ENCODE data around the gene ELMO1.

The ELMO1 gene

DNA sequence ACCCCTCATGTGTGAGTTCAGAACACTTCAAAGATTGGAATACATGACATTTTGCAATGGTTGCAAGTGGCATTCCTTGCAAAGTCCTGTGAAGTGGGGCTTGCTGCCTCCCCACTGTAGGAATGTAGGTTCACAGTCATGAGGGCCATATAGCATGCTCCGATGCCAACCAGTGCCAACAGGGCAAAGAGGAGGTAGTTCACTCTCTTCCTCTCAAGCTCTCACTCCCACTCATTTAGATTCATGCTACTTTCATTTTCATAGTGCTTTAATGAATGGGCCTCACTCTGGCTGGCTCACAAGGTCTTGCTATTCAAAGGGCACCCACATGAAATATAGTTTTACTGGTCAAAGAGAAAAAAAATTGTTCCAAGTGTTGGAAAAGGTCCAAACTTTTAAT is 554.5 kb downstream of the ELMO1 start:
- no peak for DNase-seq (ENCODE audit: low read depth in 1 of 2, low spot score in 1 of 2)
- in situ Hi-C loops (cut with HindIII; ENCODE audit: low pct_unique_long_range_greater_than_20kb, low sequenced_read_pairs), result no loop called here
- no peak for TF ChIP-seq JUND (IDR thresholded peaks at IDR 0.05; ENCODE audit: low read depth)

DNA sequence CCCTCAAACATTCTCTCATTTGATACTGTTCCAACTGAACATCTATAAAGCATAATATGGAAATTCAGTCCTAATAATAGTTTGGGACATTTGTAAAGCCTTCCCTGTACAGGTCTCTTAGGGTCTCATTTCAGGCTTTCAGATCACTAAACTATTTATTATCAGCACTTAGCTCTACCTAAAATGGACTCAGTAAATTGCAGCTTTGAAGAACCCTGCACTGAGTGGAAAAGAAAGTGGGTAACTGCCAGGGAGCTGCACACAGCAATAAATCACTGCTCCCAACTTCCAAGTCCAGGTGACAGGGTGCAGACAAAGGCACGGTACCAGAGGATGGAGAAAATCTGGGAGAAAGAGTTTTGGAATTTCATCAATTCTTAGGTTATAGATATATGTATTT is 559.5 kb downstream of the ELMO1 start:
- no peak for TF ChIP-seq JUND (IDR thresholded peaks at IDR 0.05; ENCODE audit: low read depth)
- no peak for DNase-seq (ENCODE audit: low read depth in 1 of 2, low spot score in 1 of 2)
- in situ Hi-C loops (cut with HindIII; ENCODE audit: low pct_unique_long_range_greater_than_20kb, low sequenced_read_pairs), result no loop called here

DNA sequence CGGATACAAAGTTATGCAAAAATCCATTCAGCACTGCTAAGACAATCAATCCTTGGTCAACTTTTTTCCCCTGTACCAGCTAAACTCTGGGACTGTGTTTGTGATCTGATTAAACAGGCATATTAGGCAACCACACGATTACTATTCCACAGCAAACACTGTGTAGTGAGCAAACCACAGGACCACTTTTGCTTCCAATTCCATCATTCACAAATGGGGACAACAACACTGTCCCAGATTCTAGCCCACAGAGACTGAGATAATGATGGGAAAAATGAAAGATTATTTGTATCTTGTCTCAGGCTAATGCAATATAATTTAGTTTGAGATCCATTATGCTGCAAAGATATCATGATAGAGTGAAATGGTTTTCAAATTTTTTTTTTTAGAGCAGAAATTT is 560.7 kb downstream of the ELMO1 start:
- no peak for DNase-seq (ENCODE audit: low read depth in 1 of 2, low spot score in 1 of 2)
- in situ Hi-C loops (cut with HindIII; ENCODE audit: low pct_unique_long_range_greater_than_20kb, low sequenced_read_pairs), result no loop called here
- no peak for TF ChIP-seq JUND (IDR thresholded peaks at IDR 0.05; ENCODE audit: low read depth)

DNA sequence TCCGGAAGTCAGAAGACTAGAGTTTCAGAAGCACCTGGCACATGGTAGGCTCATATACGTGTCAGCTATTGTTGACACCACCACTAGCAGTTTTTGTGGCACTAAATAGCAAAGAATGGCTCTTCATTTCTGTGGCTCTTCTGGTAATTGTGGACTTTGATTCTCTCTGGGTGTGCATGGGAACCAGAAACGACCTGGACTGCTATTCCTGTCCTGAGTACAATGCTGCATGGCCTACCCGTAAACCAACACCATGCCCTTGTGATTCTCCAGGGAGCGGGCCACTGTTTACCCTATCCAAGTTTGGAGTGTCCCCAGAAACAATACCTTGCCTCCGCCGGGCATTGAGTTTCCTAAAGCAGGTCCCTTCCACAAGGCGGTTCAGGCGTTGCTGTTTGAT is 561.4 kb downstream of the ELMO1 start:
- DNase-seq (ENCODE audit: low read depth in 1 of 2, low spot score in 1 of 2), result no peak
- TF ChIP-seq JUND (IDR thresholded peaks at IDR 0.05; ENCODE audit: low read depth), result no peak
- in situ Hi-C loops (cut with HindIII; ENCODE audit: low pct_unique_long_range_greater_than_20kb, low sequenced_read_pairs), result no loop called here

DNA sequence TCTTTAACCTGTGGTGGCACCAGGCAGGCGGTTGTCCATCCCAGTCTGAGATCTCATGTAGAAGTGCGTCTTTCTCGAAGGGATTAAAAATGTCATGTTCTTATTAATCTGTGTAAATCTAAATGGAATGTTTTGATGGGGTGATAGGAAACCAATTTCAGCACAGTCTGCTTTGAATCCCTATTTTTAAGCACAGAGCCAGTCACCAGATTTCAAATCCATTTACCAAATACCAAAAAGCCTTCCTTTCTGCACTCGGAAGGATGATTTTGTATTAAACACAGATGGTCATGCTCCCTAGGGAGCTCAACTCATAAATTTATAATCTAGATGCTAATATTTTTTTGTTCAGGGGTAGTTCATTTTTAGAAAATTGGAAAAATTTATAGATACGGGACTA is 563.8 kb downstream of the ELMO1 start:
- DNase-seq (ENCODE audit: low read depth in 1 of 2, low spot score in 1 of 2), result no peak
- in situ Hi-C loops (cut with HindIII; ENCODE audit: low pct_unique_long_range_greater_than_20kb, low sequenced_read_pairs), result no loop called here
- no peak for TF ChIP-seq JUND (IDR thresholded peaks at IDR 0.05; ENCODE audit: low read depth)

DNA sequence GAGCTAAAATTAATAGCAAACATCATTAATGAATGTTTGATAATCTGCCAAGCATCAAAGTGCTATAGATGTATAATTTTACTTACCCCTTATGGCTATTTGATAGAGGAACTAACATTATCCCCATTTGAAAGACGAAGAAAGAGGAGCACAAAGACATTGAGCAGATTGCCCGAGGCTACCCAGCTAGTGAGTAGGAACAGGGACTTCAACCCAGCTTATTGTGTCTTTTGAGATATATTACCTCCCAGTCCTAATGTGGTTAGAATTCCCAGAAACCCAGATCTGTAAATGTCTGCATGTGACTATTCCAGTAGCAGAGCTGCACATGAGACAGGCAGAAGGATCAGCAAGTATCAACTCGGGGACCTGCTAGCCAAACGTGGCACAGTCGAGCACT is 564.3 kb downstream of the ELMO1 start:
- no peak for DNase-seq (ENCODE audit: low read depth in 1 of 2, low spot score in 1 of 2)
- in situ Hi-C loops (cut with HindIII; ENCODE audit: low pct_unique_long_range_greater_than_20kb, low sequenced_read_pairs), result no loop called here
- TF ChIP-seq JUND (IDR thresholded peaks at IDR 0.05; ENCODE audit: low read depth), result no peak

DNA sequence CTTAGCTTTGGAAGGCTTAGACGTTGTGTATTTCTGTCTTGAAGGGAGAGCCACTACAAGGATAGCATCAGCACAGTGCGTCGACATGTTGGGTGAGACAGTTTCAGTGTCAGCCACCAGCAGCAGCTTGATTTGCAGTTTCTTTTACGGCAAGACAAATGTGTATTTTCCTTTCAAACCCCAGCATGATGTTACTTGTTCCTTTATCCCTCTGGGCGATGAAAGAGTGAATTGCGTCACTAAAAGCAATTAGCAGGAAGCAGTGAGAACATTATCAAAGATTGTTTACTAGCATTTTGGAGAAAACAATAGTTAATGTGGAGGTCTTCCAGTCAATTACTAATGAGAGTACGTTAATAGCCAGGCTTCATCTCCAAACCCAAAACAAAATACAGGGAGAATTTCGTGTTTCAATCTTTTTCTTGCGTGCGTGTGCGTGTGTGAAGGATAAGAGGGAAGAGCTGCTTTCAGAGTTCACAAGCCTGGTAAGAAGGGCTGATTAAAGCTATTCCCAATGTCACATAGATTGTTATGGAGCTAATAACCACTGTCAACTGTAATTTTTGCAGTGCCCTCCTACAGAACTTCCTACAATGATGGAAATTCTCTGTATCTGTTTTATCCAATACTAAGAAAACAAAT is 567.3 kb downstream of the ELMO1 start:
- in situ Hi-C loops (cut with HindIII; ENCODE audit: low pct_unique_long_range_greater_than_20kb, low sequenced_read_pairs), result no loop called here
- no peak for DNase-seq (ENCODE audit: low read depth in 1 of 2, low spot score in 1 of 2)
- no peak for TF ChIP-seq JUND (IDR thresholded peaks at IDR 0.05; ENCODE audit: low read depth)

DNA sequence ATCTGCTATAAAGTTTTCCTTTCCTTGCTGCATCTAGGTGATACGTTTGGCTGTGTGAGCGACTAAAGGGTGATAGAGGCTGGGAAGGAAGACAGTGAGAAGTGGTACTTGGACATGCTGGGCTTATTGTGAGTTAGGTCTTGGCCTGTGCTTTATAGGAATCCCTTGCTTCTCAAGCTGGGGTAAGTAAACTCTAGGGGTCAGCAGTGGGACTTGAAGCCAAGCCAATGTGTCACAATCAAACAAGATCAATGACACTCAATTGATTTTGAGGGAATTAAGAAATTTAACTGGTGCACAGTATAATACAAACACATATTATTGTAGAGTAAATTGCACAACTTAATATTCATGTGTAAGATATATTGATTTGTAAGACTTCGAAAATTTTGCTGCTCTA is 568.6 kb downstream of the ELMO1 start:
- TF ChIP-seq JUND (IDR thresholded peaks at IDR 0.05; ENCODE audit: low read depth), result no peak
- in situ Hi-C loops (cut with HindIII; ENCODE audit: low pct_unique_long_range_greater_than_20kb, low sequenced_read_pairs), result no loop called here
- no peak for DNase-seq (ENCODE audit: low read depth in 1 of 2, low spot score in 1 of 2)

DNA sequence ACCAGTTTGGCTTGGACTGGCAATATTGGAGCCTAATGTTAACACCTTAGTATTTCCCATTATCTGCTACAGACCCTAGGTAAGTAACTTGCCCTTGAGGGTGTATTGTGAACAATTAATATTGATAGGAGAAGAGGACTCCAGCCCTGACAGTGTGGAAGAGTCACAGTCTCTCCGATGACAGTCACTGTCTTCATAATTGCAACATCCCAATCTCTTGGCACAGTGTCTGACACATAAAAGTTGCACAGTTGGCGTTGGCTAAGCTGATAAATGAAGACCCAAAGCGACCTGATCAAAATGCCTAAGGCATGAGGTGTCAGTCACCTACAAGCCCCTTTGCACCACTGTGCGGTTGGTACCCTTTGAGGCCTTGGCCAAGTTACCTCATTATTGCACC is 569.6 kb downstream of the ELMO1 start:
- in situ Hi-C loops (cut with HindIII; ENCODE audit: low pct_unique_long_range_greater_than_20kb, low sequenced_read_pairs), result no loop called here
- no peak for DNase-seq (ENCODE audit: low read depth in 1 of 2, low spot score in 1 of 2)
- TF ChIP-seq JUND (IDR thresholded peaks at IDR 0.05; ENCODE audit: low read depth), result no peak

DNA sequence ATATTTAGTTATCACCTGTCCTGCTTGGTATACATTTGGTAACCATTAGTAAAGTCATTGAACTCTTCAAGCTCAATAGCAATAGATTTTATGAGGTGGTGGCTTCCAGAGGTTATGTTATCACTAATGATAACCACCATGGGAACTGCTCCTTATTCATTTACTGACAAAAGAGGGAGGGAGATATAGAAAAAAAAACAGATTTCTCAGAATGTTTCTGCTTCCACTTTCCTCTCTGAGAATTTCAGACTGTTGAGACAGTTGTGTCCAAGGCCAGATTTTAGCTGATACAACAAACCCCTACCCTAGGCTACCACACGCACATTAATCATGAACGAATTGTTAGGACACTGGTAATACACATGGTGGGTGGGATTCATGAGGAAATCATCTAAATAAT is 570.4 kb downstream of the ELMO1 start:
- TF ChIP-seq JUND (IDR thresholded peaks at IDR 0.05; ENCODE audit: low read depth), result no peak
- in situ Hi-C loops (cut with HindIII; ENCODE audit: low pct_unique_long_range_greater_than_20kb, low sequenced_read_pairs), result no loop called here
- DNase-seq (ENCODE audit: low read depth in 1 of 2, low spot score in 1 of 2), result no peak

DNA sequence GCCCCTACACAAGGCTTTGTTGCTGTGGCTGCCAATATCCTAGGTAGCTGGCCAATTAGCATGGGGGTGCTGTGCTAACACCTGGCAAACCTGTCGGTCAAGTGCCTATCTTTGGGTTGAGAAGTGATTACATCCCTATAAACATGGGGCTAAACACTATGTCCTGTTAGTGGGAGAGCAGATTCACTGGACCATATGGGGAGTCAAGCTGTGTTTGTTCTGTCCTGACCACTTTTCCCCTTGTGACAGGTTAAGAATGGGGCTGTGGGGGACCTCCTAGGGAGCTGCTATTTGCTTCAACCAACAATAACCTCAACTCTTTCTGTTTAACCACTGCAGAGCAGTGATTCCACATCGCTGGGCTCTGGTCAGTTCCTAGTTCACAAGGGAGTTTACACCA is 572.9 kb downstream of the ELMO1 start:
- DNase-seq (ENCODE audit: low read depth in 1 of 2, low spot score in 1 of 2), result peak in 1 of 2 experiments; percentile 12
- in situ Hi-C loops (cut with HindIII; ENCODE audit: low pct_unique_long_range_greater_than_20kb, low sequenced_read_pairs), result no loop called here
- TF ChIP-seq JUND (IDR thresholded peaks at IDR 0.05; ENCODE audit: low read depth), result no peak

DNA sequence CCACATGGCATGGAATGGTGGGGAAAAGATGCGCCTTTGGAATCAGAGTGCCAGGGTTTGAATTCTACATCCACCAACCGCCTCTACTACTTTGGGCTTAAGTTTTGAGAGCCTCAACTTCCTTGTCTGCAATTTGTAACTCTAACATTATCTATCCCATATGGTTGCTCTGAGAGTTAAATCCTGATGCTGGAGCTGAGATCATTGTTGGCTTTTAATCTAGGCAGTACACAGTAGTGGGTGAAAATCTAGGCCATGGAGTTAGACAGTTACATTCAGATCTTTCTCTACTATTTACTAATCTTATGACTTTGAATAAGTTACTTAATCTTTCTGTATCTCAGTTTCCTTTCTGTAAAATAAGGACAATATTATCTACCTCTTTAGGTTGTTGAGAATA is 574.6 kb downstream of the ELMO1 start:
- in situ Hi-C loops (cut with HindIII; ENCODE audit: low pct_unique_long_range_greater_than_20kb, low sequenced_read_pairs), result no loop called here
- DNase-seq (ENCODE audit: low read depth in 1 of 2, low spot score in 1 of 2), result no peak
- TF ChIP-seq JUND (IDR thresholded peaks at IDR 0.05; ENCODE audit: low read depth), result no peak

DNA sequence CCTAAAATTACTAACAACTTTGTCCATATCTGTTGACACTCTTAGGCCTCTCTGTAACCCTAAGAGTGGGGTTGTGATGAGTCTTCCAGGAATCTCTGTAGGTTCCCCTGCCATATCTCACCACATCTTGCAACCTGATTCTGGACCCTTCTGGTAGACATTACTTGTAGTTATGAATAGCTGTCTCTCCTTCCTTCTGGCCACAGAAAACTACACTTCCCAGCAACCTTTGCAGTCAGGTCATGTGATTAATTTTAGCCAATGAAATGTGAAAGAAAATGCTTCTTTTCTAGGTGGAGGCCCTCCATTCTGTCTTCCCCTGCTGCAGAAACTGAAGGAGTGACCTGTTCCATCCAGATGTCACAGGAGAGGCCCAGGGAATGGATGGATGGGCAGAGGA is 576.8 kb downstream of the ELMO1 start:
- DNase-seq (ENCODE audit: low read depth in 1 of 2, low spot score in 1 of 2), result peak in 1 of 2 experiments; percentile 31
- no peak for TF ChIP-seq JUND (IDR thresholded peaks at IDR 0.05; ENCODE audit: low read depth)
- in situ Hi-C loops (cut with HindIII; ENCODE audit: low pct_unique_long_range_greater_than_20kb, low sequenced_read_pairs), result no loop called here

DNA sequence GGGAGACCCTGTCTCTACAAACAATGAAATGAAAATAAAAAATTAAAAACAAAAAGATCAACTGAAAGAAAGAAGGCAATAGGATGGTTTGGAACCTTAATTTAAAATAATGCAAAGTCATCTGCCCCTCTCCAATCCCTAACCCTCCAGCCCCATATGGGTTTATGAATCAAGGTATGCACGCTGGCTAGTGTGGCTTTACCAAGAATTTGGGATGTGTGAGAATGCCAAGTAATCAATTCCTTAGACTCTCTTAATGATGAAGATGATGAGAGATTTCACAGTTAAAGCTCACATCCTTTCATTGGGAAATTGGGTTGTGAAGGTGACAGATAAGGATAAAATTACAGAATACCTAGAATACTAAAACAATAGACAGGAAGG is 577.3 kb downstream of the ELMO1 start:
- TF ChIP-seq JUND (IDR thresholded peaks at IDR 0.05; ENCODE audit: low read depth), result no peak
- in situ Hi-C loops (cut with HindIII; ENCODE audit: low pct_unique_long_range_greater_than_20kb, low sequenced_read_pairs), result no loop called here
- DNase-seq (ENCODE audit: low read depth in 1 of 2, low spot score in 1 of 2), result no peak
